SK-N-SH treated with all-trans-retinoic acid at 6 μM for 48 hours (cell line): ENCODE data around the gene SLC2A4.

Experiments used
- ATAC-seq: fragments of 200-7000 bp; cut with Tn5 transposase; 3 replicates; pipeline ENCODE4 v1.9.1; 2020; ENCODE audit warnings: mild to moderate bottlenecking, moderate library complexity
- ARNTL ChIP-seq: fragments of 450-650 bp; formaldehyde crosslinking; IDR thresholded peaks from 2 replicates; pipeline ENCODE4 v1.5.0; 2020; ENCODE audit warnings: low read depth, mild to moderate bottlenecking, moderate library complexity, borderline replicate concordance
- BACH2 ChIP-seq: fragments of 250-450 bp; sonication (Bioruptor Pico); IDR thresholded peaks from 2 replicates; pipeline ENCODE4 v1.9.0; 2021; ENCODE audit warnings: mild to moderate bottlenecking, borderline replicate concordance
- CSDC2 ChIP-seq: fragments of 250-450 bp; sonication (Bioruptor Pico); IDR thresholded peaks from 2 replicates; pipeline ENCODE4 v1.5.0; 2020; ENCODE audit warnings: mild to moderate bottlenecking, moderate library complexity
- GLIS3 ChIP-seq: fragments of 250-450 bp; sonication (Bioruptor Pico); IDR thresholded peaks from 2 replicates; pipeline ENCODE4 v1.5.0; 2020; ENCODE audit warnings: mild to moderate bottlenecking, moderate library complexity
- ISL1 ChIP-seq: fragments of 250-450 bp; sonication (Bioruptor Pico); IDR thresholded peaks from 2 replicates; pipeline ENCODE4 v2.1.2; 2022; ENCODE audit warnings: mild to moderate bottlenecking, moderate library complexity
- OSR1 ChIP-seq: fragments of 250-450 bp; sonication (Bioruptor Pico); IDR thresholded peaks from 2 replicates; pipeline ENCODE4 v1.8.0; 2022; ENCODE audit warnings: moderate library complexity, mild to moderate bottlenecking, inconsistent platforms
- PPARA ChIP-seq: fragments of 250-450 bp; sonication (Bioruptor Pico); IDR thresholded peaks from 2 replicates; pipeline ENCODE4 v1.5.0; 2020; ENCODE audit warnings: mild to moderate bottlenecking, borderline replicate concordance
- RARB ChIP-seq: fragments of 250-450 bp; sonication (Bioruptor Pico); IDR thresholded peaks from 2 replicates; pipeline ENCODE4 v1.8.0; 2021; ENCODE audit warnings: mild to moderate bottlenecking, moderate library complexity
- SNAI2 ChIP-seq: fragments of 250-450 bp; sonication (Bioruptor Pico); IDR thresholded peaks from 2 replicates; pipeline ENCODE4 v1.5.0; 2020; ENCODE audit warnings: mild to moderate bottlenecking, moderate library complexity
- TCF4 ChIP-seq: fragments of 250-450 bp; sonication (Bioruptor Pico); IDR thresholded peaks from 2 replicates; pipeline ENCODE4 v1.8.0; 2021; ENCODE audit warnings: mild to moderate bottlenecking, moderate library complexity, borderline replicate concordance
- TOX ChIP-seq: fragments of 250-450 bp; sonication (Bioruptor Pico); IDR thresholded peaks from 2 replicates; pipeline ENCODE4 v1.8.0; 2021; ENCODE audit warnings: mild to moderate bottlenecking, moderate library complexity, borderline replicate concordance
- ZC3H10 ChIP-seq: fragments of 250-450 bp; sonication (Bioruptor Pico); IDR thresholded peaks from 2 replicates; pipeline ENCODE4 v1.5.1; 2021; ENCODE audit warnings: mild to moderate bottlenecking, moderate library complexity
- ZFP3 ChIP-seq: fragments of 250-450 bp; sonication (Bioruptor Pico); IDR thresholded peaks from 2 replicates; pipeline ENCODE4 v1.5.0; 2020; ENCODE audit warnings: mild to moderate bottlenecking, moderate library complexity
- ZFP30 ChIP-seq: fragments of 450-650 bp; formaldehyde crosslinking; IDR thresholded peaks from 2 replicates; pipeline ENCODE4 v1.5.0; 2022; ENCODE audit warnings: mild to moderate bottlenecking, moderate library complexity
- ZNF565 ChIP-seq: fragments of 450-650 bp; formaldehyde crosslinking; conservative IDR thresholded peaks from 2 replicates; pipeline ENCODE4 v1.5.0; 2020; ENCODE audit warnings: low read depth, mild to moderate bottlenecking, moderate library complexity
- ZNF70 ChIP-seq: fragments of 450-650 bp; formaldehyde crosslinking; IDR thresholded peaks from 2 replicates; pipeline ENCODE4 v1.5.0; 2020; ENCODE audit warnings: mild to moderate bottlenecking, moderate library complexity
- ZNF8 ChIP-seq: fragments of 450-650 bp; formaldehyde crosslinking; IDR thresholded peaks from 2 replicates; pipeline ENCODE4 v1.5.0; 2020; ENCODE audit warnings: mild to moderate bottlenecking, moderate library complexity
- TF ChIP-seq, protein P1 (sequence below): fragments of 250-450 bp; sonication (Bioruptor Pico); IDR thresholded peaks from 2 replicates; pipeline ENCODE4 v1.8.0; 2021; ENCODE audit warnings: low read depth, mild to moderate bottlenecking, moderate library complexity, borderline replicate concordance
- TF ChIP-seq, protein P2 (sequence below): fragments of 250-450 bp; sonication (Bioruptor Pico); IDR thresholded peaks from 2 replicates; pipeline ENCODE4 v1.5.0; 2020; ENCODE audit warnings: mild to moderate bottlenecking, moderate library complexity
- TF ChIP-seq, protein P3 (sequence below): fragments of 250-450 bp; sonication (Bioruptor Pico); IDR thresholded peaks from 2 replicates; pipeline ENCODE4 v1.5.1; 2021; ENCODE audit warnings: mild to moderate bottlenecking, moderate library complexity
- TF ChIP-seq, protein P4 (sequence below): fragments of 250-450 bp; sonication (Bioruptor Pico); IDR thresholded peaks from 2 replicates; pipeline ENCODE4 v1.8.0; 2020; ENCODE audit warnings: mild to moderate bottlenecking, moderate library complexity, borderline replicate concordance

Gene SLC2A4

DNA sequence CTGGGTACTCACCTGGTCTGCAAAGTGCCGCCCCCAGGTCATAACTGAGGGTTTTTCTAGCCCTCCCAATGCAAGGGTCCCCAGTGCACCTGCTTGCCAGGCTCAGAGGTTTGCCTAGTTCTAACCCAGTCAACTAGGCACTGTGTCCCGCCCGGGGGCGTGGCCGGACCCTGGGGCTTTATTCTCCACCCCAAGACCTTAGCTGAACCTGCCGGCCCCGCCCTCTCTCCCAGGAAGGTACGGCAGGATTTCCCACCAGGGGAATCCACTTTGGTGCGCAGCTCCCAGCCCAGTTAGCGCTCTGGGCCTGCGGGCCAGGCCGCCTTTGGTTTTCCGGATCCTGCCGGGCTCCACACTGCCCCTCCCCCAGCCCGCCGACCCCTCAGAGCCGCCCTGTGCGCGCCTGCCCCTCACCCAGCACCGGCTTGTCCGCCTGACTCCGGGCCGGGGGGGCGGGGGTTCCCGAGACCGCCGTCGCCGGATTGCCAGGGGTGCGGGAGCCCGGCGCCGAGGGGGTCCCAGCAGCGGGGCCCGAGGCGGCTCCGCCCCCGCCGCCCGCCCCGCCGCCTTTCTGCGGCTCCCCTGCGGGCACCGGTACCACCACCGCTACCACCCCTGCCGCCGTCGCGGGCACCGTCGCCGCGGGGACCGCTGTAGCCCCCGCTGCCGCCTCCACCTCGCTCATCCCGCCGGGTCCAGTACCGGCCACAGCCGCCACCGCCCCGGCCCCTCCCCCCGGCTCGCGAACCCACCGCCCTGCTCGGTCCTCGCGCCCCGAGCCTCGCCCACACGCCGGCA lies 12.5 kb downstream of the SLC2A4 start:
- TF ChIP-seq RARB (CRISPR knock-in tag) (no peak), ARNTL (CRISPR knock-in tag) (no peak), ZNF565 (CRISPR knock-in tag) (no peak), CSDC2 (CRISPR knock-in tag) (no peak), BACH2 (CRISPR knock-in tag) (no peak), ZFP3 (no peak), SNAI2 (no peak), ZFP30 (CRISPR knock-in tag) (no peak), ZNF70 (CRISPR knock-in tag) (no peak), ISL1 (CRISPR knock-in tag) (no peak), PPARA (no peak), OSR1 (CRISPR knock-in tag) (no peak), TCF4 (no peak)
- TF ChIP-seq, protein P1, sequence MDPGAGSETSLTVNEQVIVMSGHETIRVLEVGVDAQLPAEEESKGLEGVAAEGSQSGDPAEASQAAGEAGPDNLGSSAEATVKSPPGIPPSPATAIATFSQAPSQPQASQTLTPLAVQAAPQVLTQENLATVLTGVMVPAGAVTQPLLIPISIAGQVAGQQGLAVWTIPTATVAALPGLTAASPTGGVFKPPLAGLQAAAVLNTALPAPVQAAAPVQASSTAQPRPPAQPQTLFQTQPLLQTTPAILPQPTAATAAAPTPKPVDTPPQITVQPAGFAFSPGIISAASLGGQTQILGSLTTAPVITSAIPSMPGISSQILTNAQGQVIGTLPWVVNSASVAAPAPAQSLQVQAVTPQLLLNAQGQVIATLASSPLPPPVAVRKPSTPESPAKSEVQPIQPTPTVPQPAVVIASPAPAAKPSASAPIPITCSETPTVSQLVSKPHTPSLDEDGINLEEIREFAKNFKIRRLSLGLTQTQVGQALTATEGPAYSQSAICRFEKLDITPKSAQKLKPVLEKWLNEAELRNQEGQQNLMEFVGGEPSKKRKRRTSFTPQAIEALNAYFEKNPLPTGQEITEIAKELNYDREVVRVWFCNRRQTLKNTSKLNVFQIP (CRISPR knock-in tag): no peak
- TF ChIP-seq, protein P2, sequence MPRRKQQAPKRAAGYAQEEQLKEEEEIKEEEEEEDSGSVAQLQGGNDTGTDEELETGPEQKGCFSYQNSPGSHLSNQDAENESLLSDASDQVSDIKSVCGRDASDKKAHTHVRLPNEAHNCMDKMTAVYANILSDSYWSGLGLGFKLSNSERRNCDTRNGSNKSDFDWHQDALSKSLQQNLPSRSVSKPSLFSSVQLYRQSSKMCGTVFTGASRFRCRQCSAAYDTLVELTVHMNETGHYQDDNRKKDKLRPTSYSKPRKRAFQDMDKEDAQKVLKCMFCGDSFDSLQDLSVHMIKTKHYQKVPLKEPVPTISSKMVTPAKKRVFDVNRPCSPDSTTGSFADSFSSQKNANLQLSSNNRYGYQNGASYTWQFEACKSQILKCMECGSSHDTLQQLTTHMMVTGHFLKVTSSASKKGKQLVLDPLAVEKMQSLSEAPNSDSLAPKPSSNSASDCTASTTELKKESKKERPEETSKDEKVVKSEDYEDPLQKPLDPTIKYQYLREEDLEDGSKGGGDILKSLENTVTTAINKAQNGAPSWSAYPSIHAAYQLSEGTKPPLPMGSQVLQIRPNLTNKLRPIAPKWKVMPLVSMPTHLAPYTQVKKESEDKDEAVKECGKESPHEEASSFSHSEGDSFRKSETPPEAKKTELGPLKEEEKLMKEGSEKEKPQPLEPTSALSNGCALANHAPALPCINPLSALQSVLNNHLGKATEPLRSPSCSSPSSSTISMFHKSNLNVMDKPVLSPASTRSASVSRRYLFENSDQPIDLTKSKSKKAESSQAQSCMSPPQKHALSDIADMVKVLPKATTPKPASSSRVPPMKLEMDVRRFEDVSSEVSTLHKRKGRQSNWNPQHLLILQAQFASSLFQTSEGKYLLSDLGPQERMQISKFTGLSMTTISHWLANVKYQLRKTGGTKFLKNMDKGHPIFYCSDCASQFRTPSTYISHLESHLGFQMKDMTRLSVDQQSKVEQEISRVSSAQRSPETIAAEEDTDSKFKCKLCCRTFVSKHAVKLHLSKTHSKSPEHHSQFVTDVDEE (CRISPR knock-in tag): no peak
- ATAC-seq: no peak

DNA sequence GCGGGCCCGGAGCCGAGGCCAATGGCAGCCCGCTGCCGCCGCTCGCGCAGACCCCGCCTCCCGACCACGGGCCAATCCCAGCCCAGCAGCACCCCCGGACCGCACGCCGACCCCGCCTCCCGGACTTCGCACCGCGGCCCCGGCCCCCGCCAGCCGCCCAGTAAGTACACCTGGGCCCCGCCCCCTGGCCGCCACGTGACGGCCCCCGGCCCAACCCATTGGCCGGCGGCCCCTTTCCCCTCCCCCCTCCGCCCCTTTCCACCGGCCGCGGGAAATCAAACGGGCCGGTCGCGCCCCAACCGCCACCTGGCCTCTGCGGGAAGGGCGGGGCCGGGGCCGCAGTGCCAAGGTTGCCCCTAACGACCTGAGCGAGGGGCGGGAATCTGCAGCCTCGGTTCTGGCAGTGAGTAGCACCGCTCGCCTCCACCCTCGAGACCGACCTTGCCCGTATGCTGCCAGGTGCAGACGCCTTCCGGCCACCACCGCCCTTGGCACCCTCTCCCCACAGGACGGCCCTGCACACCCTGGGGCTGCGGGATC lies 13.2 kb downstream of the SLC2A4 start, which contains the start of gene YBX2:
TSS of gene YBX2 (minus strand) at position 26 of the 540 bp plus-strand sequence. CDS start 139 bp downstream, outside the sequence.
- TF ChIP-seq OSR1 (CRISPR knock-in tag) (no peak), RARB (CRISPR knock-in tag) (no peak), GLIS3 (CRISPR knock-in tag) (no peak), ZNF70 (CRISPR knock-in tag) (no peak), ZNF8 (no peak), TOX (no peak), CSDC2 (CRISPR knock-in tag) (no peak), ZC3H10 (CRISPR knock-in tag) (no peak), ARNTL (CRISPR knock-in tag) (no peak), ZNF565 (CRISPR knock-in tag) (no peak)
- TF ChIP-seq, protein P3, sequence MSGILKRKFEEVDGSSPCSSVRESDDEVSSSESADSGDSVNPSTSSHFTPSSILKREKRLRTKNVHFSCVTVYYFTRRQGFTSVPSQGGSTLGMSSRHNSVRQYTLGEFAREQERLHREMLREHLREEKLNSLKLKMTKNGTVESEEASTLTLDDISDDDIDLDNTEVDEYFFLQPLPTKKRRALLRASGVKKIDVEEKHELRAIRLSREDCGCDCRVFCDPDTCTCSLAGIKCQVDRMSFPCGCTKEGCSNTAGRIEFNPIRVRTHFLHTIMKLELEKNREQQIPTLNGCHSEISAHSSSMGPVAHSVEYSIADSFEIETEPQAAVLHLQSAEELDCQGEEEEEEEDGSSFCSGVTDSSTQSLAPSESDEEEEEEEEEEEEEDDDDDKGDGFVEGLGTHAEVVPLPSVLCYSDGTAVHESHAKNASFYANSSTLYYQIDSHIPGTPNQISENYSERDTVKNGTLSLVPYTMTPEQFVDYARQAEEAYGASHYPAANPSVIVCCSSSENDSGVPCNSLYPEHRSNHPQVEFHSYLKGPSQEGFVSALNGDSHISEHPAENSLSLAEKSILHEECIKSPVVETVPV: no peak
- TF ChIP-seq, protein P4, sequence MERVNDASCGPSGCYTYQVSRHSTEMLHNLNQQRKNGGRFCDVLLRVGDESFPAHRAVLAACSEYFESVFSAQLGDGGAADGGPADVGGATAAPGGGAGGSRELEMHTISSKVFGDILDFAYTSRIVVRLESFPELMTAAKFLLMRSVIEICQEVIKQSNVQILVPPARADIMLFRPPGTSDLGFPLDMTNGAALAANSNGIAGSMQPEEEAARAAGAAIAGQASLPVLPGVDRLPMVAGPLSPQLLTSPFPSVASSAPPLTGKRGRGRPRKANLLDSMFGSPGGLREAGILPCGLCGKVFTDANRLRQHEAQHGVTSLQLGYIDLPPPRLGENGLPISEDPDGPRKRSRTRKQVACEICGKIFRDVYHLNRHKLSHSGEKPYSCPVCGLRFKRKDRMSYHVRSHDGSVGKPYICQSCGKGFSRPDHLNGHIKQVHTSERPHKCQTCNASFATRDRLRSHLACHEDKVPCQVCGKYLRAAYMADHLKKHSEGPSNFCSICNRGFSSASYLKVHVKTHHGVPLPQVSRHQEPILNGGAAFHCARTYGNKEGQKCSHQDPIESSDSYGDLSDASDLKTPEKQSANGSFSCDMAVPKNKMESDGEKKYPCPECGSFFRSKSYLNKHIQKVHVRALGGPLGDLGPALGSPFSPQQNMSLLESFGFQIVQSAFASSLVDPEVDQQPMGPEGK (CRISPR knock-in tag): no peak
- ATAC-seq: peak; percentile 58
